Kidney (tissue), 14 donors: Measurements from ENCODE around the gene HES5. TPM values are rescaled to one million over a fixed set of nuclear protein-coding genes. Genes with fewer than 3 reads are reported as not detected.

Experiments used
- DNase-seq, 5 donors: peaks; one replicate each; pipeline ENCODE4 v3.0.0-alpha.2; 2013 to 2020
- FAIRE-seq: peaks from 2 replicates; lab custom pipeline; 2012; peaks lifted over from hg19 to GRCh38; lab: Jason Lieb, UNC
- H3K27ac ChIP-seq, 2 donors: one replicate each; pipeline ENCODE4 v1.7.0; 2013; ENCODE audit warnings: low read depth in 2 of 2, low read length in 2 of 2, inconsistent platforms in 1 of 2
- H3K27me3 ChIP-seq: one replicate; pipeline ENCODE4 v1.7.1; 2013; ENCODE audit warnings: low read length, inconsistent platforms; ENCODE audit not compliant: control insufficient read depth, insufficient read depth
- H3K36me3 ChIP-seq, 3 donors: one replicate each; pipeline versions ENCODE4 v1.7.0 to v1.7.1; 2013; ENCODE audit warnings: low read length in 3 of 3, control low read depth in 1 of 3, inconsistent platforms in 1 of 3; ENCODE audit not compliant: insufficient read depth in 3 of 3, control insufficient read depth in 2 of 3
- H3K4me1 ChIP-seq, 3 donors: one replicate each; pipeline versions ENCODE4 v1.7.0 to v1.7.1; 2013; ENCODE audit warnings: low read length in 3 of 3, inconsistent platforms in 1 of 3, low read depth in 1 of 3; ENCODE audit not compliant: control insufficient read depth in 2 of 3, insufficient read depth in 2 of 3
- H3K4me3 ChIP-seq, 3 donors: one replicate each; pipeline versions ENCODE4 v1.7.0 to v1.8.1; 2013; ENCODE audit warnings: low read length in 3 of 3, control low read depth in 1 of 3, inconsistent platforms in 1 of 3
- H3K9ac ChIP-seq, 3 donors: one replicate each; pipeline versions ENCODE4 v1.7.0 to v1.7.1; 2013; ENCODE audit warnings: low read length in 3 of 3, control low read depth in 1 of 3, inconsistent platforms in 1 of 3
- H3K9me3 ChIP-seq, 3 donors: one replicate each; pipeline versions ENCODE4 v1.7.0 to v1.7.1; 2013; ENCODE audit warnings: low read length in 3 of 3, control low read depth in 1 of 3, inconsistent platforms in 1 of 3; ENCODE audit not compliant: control insufficient read depth in 2 of 3, insufficient read depth in 1 of 3
- intact Hi-C: fragments of 100-400 bp; cut with DNase I; formaldehyde crosslinking; loops from one replicate; pipeline ENCODE4 v1.11.1; 2022
- polyA plus RNA-seq: library from polyadenylated mRNA; stranded (reverse); fragments of 350-450 nt; fragmentation: Illumina TruSeq; extraction: RNeasy Lipid Tissue Mini Kit (QIAGEN cat#74804); gene quantifications from one replicate; pipeline ENCODE4 v1.2.3, GENCODE V29; 2014; ENCODE audit warnings: low read depth, low replicate concordance; ENCODE audit not compliant: insufficient read depth
- total RNA-seq: library from RNA; stranded (reverse); fragmentation: NEBNext Ultra II Directional; extraction: Animal tissue kit (Norgen Biotek cat#: 25700); gene quantifications from one replicate; pipeline ENCODE4 v1.2.1, GENCODE V29; 2021
- TF ChIP-seq, protein P1 (sequence below): IDR thresholded peaks from 3 replicates; pipeline ENCODE4 v1.5.1; 2012; ENCODE audit warnings: mild to moderate bottlenecking, moderate library complexity, borderline replicate concordance; ENCODE audit not compliant: insufficient read depth; ENCODE audit errors: extremely low read depth
- donor health status: control.
- donor health status: control.
- donor health status: control.
- donor health status: control.
- donor health status: control.
- donor health status: DM: yes; HTN: yes; CAD: no.
- donor health status: Normal renal cell carcinoma (clear cell type).

The HES5 gene
- total and polyA plus RNA-seq, 2 donors from 2014 or later: 0.44 TPM; not detected in 1

GRCh38 chr1:2519029-2519685 lies 10.9 kb downstream of the HES5 start:
- FAIRE-seq (no peak), DNase-seq (no peak)
- Histone ChIP-seq H3K27ac (no peak overlapping the region), H3K27me3 (no peaks in the 10 kb centered on the region), H3K36me3 (peaks cover 2 to 54% (median 36%) of the 10 kb centered on the region in 3 donors), H3K9ac (no peak overlapping the region), H3K9me3 (no peaks in the 10 kb centered on the region), H3K4me3 (no peak overlapping the region), H3K4me1 (peaks cover 0 to 3% (median 0%) of the 10 kb centered on the region in 3 donors)
- TF ChIP-seq, protein P1, sequence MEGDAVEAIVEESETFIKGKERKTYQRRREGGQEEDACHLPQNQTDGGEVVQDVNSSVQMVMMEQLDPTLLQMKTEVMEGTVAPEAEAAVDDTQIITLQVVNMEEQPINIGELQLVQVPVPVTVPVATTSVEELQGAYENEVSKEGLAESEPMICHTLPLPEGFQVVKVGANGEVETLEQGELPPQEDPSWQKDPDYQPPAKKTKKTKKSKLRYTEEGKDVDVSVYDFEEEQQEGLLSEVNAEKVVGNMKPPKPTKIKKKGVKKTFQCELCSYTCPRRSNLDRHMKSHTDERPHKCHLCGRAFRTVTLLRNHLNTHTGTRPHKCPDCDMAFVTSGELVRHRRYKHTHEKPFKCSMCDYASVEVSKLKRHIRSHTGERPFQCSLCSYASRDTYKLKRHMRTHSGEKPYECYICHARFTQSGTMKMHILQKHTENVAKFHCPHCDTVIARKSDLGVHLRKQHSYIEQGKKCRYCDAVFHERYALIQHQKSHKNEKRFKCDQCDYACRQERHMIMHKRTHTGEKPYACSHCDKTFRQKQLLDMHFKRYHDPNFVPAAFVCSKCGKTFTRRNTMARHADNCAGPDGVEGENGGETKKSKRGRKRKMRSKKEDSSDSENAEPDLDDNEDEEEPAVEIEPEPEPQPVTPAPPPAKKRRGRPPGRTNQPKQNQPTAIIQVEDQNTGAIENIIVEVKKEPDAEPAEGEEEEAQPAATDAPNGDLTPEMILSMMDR: no peak
- intact Hi-C loops: no loop called here

- Histone ChIP-seq H3K27me3 (no peaks in the 10 kb centered on the region), H3K36me3 (peaks cover 2 to 54% (median 42%) of the 10 kb centered on the region in 3 donors), H3K9ac (no peak overlapping the region), H3K27ac (no peak overlapping the region), H3K4me1 (no peaks in the 10 kb centered on the region), H3K4me3 (no peak overlapping the region), H3K9me3 (no peaks in the 10 kb centered on the region)
- intact Hi-C loops: no loop called here
- DNase-seq: no peak
- no peak for FAIRE-seq
- TF ChIP-seq, protein P1: no peak
These were observed 11.5 kb downstream of the HES5 start for GRCh38 chr1:2518528-2518927.

- FAIRE-seq (no peak), DNase-seq (no peak)
- Histone ChIP-seq H3K4me3 (no peak overlapping the region), H3K36me3 (peaks cover 2 to 58% (median 44%) of the 10 kb centered on the region in 3 donors), H3K27ac (no peak overlapping the region), H3K27me3 (no peaks in the 10 kb centered on the region), H3K9ac (no peak overlapping the region), H3K4me1 (no peaks in the 10 kb centered on the region), H3K9me3 (no peaks in the 10 kb centered on the region)
- intact Hi-C loops: no loop called here
- TF ChIP-seq, protein P1: no peak
These were observed 12.1 kb downstream of the HES5 start for GRCh38 chr1:2517966-2518365.
